ENCODE measurements around the gene ZNF346.

Gene ZNF346

DNA sequence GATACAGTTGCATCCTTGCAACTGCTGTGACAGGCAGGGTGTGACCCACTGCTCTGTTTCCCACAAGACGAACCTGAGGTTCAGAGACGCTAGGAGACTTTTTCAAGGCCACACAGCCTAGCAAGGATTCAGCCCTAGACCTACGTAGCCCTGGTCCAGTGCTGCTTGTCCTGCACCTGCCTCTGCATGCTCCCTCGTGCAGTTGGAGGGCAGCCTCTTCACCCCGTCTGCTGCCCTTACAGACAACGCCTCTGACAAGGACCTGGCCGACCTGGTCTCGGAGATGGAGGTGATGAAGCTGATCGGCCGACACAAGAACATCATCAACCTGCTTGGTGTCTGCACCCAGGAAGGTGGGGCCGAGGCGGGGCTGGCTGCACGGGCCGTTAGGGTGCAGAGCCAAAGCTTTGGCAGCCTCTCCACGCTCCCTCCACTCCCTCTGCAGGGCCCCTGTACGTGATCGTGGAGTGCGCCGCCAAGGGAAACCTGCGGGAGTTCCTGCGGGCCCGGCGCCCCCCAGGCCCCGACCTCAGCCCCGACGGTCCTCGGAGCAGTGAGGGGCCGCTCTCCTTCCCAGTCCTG is 72.7 kb downstream of the ZNF346 start:
- no peak for DNase-seq

DNA sequence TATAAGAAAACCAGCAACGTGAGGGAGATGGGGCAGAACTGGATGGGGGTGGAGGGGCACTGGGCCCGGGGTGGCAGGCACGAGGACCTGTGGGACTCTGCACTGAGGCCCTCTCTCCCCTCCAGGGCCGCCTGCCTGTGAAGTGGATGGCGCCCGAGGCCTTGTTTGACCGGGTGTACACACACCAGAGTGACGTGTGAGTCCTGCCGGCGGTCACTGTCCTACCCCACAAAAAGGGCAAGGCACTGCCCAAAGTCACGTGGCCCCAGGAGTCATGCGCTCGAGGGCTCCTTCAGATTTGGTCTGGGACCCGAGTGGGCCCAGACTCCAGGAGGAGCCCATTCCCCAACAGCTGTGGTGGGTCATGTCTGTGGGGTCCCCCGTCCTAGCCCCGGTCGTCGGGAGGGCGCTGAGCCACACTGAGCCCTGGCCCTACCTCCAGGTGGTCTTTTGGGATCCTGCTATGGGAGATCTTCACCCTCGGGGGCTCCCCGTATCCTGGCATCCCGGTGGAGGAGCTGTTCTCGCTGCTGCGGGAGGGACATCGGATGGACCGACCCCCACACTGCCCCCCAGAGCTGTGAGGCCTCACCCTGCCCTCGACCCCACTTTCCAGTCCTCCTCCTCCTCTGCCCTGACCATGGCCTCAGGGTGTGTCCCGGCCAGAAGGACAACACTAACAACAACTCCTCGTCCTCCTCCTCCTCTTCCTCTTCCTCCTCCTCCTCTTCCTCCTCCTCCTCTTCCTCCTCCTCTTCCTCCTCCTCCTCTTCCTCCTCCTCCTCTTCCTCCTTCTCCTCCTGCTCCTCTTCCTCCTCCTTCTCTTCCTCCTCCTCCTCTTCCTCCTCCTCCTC is 73.9 kb downstream of the ZNF346 start:
- no peak for DNase-seq

DNA sequence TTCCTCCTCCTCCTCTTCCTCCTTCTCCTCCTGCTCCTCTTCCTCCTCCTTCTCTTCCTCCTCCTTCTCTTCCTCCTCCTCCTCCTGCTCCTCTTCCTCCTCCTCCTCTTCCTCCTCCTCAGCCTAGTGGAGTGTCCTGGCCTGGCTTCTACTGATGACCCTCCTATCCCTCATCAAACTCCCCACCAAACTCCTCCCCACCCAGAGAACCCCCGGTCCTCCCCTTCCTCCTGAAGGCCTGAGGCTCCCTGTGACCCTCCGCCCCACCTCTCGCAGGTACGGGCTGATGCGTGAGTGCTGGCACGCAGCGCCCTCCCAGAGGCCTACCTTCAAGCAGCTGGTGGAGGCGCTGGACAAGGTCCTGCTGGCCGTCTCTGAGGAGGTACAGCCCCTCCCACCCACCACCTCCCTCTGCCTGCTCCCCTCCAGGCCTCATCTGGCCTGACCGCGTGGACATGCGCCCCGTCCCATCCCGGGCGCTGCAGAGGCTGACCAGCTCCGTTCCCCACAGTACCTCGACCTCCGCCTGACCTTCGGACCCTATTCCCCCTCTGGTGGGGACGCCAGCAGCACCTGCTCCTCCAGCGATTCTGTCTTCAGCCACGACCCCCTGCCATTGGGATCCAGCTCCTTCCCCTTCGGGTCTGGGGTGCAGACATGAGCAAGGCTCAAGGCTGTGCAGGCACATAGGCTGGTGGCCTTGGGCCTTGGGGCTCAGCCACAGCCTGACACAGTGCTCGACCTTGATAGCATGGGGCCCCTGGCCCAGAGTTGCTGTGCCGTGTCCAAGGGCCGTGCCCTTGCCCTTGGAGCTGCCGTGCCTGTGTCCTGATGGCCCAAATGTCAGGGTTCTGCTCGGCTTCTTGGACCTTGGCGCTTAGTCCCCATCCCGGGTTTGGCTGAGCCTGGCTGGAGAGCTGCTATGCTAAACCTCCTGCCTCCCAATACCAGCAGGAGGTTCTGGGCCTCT is 74.8 kb downstream of the ZNF346 start:
- DNase-seq: no peak

DNA sequence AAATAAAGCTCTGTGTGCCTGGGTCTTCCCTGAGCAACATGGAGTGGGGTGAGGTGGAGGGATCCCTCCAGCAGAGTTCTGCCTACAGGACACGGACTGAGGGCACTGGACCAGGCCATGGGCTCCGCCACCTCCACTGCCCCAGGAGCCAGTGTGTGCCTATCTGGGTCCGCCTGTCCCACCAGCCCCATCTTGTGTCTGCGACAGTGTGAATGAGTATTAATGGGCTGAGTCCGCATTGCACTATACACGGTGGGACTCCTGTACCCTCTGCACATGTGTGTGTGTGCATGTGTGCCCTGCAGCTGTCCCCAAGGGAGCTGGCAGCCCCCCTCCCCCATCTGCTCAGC is 75.6 kb downstream of the ZNF346 start:
- no peak for DNase-seq

DNA sequence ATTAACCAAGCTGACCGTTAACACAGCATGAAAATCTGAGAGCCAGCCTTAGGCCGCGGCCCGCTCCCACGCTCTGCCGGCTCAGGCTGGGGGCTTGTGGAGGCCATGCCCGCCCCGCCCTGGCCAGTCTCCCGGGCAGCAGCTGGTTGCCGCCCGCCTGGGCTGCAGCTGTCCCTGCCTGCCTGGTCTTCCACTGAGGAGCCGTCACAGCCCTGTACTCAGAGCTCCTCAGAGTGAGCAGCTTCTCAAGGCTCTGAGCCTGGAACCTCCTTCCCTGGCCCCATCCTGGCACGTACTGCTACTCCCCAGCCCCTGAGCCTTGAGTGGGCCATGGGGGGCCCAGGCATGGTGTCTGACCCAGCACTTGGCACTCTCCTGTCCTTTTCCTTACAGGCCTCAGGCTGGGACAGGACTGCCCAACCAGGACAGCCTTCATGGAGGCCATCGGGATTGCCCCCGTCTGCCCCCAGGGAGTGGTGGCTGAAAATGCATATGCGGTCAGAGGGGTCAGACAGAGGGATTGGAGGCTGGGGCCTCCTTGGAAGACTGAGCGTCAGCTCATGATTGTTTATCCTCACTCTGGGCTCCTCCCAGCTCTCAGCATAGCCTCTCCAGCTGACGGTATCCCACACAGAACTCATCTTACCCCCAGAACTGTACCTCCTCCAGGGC is 76.1 kb downstream of the ZNF346 start:
- DNase-seq: no peak

DNA sequence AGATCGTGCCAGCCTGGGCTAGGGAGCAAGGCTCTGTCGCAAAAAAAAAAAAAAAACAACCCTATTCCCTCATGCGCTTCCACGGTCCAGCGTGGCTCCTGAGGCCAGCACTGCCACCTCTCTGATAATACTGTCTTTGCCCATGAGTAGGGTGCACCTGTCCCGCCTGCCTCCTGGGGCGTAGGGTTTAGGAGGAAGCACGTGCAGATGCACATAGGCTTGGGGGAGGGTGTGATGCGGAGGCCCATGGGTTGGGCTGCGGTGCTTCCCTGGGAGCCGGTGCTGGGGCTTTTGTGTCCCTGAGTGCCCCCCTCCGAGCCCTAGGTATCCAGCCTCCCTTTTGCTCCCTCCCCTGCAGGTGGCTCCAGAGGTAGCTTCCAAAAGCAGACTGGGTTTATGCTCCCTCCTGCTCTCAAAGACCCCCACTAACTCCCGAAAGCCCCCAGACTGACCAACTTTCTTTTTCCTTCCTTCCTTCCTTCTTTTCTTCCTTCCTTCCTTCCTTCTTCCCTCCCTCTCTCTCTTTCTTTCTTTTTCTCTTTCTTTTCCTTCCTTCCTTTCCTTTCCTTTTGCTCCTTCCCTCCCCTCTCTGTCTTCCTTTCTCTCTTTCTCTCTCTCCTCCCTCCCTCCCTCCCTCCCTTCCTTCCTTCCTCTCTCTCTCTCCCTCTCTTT is 77.1 kb downstream of the ZNF346 start:
- DNase-seq: no peak

DNA sequence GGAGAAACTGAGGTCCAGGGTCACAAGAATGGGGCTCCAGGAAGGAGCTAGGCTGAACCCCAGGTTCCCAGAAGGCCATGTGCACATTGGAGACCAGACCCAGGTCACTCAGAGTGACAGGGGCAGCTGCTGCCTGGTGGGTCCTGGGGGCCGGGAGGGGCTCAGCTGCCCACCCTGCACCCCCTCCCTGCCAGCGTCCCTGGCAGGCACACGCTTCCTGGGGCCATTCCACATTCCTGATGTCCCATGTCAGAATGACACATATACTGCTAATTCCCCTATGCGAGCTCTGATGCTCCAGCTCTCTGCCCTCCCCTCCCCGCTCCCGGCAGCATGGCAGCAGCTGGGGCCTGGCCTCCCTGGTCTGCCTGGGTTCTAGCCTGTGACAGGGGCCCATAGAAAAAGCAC is 78.2 kb downstream of the ZNF346 start:
- no peak for DNase-seq

DNA sequence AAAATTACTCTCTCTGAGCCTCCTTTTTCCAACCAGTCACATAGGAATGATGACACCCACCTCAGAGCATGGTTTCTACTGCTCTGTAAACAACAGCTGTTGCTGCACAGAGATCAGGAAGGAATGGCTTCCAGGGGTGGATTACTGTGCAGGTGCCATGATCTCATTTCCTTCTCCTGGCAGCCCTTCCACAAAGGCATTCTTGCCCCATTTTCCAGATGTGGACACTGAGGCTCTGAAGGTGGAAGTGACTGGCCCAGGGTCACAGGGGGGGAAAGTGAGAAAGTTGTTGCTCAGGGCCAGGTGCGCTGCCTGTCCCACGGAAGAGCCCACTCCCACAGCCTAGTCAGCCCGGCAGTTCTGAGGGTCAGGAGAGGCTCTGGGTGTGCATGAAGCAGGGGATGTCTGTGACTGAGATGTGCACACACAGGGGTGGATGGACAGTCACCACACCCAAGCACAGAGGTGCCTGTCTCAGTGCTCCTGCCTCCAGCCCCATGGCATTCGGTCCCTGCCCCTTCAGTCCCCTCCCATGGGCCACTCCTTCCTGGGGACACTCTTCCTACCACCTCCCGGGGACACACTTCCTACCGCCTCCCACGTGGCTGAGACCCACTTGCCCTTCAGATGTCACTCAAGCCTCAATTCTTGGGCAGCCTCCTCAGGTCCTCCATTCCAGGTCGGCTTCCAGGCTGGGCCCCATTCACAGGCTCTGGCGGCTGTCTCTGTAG is 81.2 kb downstream of the ZNF346 start:
- DNase-seq: no peak

DNA sequence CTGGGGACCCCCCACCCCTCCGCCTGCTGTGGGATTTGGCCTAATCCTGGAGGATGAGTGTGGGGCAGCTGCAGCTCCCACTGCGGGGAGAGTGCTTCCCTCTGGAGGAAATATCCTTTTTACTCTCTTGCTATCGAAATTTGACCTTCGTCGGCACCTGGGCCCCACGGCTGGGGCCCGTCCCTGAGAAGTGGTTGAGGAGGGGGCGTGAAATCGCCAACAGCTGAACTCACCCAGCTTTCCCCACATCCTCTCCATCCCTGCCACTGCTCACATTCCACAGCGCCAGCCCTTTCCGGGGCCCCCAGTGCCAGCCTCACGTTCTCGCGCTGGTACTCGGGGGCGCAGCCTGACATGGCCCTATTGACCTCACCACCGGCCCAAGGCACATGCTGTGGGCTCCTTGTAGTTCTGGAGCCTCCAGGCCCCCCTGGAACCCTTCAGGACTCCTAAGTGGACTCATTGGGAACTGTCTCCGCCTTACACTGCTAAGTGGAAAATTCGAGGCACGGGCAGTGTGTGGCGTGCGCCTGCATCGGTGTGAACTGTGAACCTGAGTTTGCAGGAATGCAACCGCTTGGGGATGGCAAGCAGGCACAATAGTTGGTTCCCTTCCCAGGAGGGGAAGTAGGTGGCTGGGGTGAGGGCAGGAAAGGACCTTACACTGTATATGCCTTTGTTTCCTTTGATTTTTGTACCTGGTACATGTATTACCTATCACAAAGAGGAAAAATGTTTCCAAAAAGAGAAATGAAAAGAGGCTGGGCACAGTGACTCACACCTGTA is 83.4 kb downstream of the ZNF346 start:
- no peak for DNase-seq

DNA sequence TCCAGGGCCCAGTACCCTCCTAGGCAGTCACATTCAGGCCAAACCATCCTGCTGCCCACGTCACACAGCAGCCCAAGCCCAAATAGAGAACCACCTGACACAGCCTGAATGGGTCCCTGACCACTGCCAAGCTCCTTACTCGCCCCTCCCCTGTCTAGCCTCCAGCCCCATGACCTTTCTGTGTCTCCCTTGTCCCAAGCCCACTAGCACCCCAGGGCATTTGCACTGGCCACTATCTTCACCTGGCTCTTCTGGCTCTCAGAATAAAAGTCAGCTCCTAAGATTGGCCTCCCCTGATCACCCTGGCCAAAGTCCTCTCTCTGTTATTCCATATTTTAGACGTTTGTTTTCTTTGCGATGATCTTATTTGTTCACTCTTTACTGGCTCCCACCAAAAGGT is 84.7 kb downstream of the ZNF346 start:
- no peak for DNase-seq

DNA sequence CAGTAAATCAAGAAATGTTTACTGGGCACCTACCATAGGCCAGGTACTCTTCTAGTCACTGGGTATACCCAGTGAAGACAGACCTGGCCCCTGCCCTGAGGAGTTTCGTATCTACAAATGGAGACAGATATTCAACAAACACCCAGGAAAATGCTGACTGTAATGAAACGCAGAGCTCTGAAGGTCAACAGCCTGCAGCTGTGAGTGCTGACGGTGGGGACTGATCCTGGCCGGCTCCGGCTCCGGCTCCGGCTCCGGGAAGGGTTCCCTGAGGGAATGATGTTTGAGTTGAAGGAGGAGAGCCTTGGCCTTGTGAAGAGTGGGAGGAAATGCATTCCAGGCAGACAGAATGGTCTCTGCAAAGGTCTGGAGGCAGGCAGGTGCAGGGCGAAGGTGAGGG is 87.3 kb downstream of the ZNF346 start:
- no peak for DNase-seq

DNA sequence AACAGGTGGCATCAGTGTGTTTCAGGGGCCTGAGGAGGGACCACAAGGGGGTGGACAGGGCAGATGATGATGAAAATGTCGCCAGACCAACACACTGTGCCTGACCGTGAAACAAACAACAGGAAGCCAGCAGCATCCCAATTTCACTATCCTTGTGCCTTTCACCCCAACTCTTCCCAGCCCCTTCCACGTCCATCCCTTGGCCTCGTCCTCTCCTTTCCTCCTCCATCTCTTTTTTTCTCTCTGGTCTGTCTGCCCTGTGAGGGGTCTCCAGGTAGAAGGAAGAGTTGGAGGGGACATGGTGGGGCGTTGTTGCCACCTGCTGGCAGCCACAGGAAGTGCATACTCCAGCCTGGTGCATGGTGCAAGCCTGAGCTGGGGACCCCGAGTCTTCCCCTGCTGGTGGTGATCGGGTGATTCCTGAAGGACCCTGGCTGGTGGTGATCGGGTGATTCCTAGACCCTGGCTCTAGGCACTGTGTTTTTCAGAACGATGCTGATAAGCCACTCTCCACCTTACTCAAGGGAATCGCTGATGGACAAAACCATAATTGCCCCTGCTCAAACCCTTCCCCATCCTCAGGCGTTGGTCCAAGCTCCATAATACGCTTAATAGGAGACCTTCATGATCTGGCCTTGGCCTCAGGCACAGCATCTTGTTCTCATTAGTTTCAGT is 89.4 kb downstream of the ZNF346 start:
- DNase-seq: peak; percentile 67

DNA sequence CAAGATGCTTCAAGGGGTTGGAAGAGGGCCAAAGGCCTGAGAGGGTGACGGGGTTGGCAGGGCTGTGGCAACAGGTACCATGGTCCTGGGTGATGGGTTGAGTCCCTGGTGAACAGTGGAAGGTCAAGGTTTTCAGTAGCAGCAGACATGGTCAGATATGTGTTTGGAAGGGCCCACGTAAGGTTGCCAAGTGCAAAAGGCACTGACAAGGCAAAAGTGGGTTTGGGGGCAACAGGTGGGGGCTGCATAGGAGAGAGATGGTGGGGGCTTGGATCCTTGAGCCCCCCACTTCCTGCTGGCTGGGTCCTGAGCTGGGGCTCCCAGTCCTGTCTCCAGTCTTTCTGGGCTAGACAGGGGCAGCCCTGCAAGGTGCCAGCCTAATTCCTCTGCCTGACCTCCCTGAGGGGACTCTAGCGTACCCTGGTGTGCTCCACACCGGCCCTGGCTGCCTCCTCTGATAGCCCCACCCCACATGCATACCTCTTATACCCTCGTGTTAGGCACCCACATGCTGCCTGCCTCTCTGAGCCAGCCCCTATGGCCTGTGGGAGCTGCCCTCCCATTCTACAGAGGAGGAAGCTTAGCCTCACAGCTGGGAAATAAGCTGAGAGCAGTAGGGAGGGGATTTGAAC is 90.2 kb downstream of the ZNF346 start:
- DNase-seq: no peak

DNA sequence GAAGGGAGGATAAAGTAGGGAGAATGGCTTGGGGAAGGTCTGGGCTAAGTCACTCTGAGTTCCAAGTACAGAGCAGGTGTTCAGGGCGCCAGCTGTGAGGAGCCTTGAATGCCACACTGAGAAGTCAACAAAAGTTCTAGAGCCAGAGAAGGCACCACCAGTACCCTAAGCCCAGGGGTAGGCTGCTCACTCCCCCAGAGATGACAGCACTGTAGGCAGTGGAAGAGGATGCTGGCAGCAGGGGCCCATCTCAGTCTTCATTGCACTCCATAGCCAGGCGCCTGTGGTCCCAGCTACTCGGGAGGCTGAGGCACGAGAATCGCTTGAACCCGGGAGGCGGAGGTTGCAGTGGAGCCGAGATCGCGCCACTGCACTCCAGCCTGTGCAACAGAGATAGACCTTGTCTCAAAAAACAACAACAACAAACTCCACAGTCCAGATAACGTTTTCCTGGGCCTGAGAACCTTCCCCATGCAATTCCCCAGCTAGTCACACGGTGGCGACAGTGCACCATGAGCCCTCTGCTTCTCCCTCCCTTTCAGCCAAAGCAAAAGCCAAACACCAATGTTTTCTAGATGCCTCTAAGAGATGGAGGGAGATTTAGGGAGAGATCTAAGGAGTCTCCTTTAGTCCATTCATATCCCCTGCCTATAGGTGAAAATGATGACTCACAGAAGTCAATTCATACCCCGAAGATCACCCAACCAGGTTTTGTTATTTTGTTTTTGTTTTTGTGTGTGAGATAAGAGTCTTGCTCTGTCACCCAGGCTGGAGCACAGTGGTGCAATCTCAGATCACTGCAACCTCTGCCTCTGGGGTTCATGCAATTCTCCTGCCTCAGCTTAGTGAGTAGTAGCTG is 91.3 kb downstream of the ZNF346 start:
- DNase-seq: peak; percentile 81

DNA sequence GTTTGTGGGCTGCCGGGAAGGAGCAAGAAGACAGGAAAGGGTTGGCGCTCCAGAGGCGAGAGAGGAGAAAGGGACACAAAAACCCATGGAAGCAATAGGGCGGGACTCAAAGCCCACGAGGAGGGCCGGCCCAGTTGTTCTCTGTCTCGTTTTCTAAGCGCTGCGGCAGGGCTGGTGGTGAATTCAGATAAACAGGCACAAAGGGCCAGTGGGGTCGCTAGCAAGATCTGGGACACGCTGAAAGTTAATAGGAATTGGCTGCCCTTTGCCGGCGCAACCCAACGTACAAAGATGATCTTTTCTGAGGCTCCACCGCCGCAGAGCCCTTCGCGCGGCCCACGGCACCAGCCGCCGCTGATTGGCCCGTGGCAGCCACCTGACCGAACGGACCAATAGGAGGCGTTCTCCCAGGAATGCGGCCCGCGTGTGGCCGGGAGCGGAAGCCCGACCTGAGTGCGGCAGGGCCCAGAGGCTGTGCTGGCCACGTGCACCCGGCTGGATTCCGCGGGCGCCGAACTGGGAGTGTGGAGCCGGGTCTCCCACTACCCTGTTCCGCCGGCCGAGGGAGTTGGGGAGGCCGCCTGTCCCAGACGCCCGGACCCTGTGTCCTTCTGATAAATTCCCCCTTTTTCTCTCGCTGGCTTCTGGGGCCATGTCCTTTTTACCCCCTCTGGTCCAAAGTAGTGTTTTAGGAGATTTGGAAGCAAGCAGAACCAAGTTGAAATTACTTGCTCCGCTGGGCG is 94.3 kb downstream of the ZNF346 start:
- peak; percentile 91 for DNase-seq

DNA sequence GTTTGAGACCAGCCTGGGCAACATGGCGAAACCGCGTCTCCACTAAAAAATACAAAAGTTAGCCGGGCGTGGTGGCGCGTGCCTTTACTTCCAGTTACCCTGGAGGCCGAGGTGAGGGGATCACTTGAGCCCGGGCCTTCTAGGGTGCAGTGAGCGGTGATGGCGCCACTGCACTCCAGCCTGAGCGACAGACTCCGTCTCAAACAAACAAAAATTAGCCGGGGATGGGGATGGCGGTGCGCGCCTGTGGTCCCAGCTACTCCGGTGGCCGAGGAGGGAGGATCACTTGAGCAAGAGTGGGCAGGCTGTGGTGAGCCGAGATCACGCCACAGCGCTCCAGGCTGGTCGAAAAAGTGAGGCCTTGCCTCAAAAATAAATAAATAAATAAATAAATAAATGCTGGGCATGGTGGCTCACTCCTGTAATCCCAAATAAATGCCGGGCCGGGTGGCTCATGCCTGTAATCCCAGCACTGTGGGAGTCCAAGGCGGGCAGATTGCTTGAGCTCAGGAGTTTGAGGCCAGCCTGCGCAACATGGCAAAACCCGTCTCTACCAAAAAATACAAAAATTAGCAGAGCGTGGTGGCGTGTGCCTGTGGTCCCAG is 95.0 kb downstream of the ZNF346 start:
- DNase-seq: no peak

DNA sequence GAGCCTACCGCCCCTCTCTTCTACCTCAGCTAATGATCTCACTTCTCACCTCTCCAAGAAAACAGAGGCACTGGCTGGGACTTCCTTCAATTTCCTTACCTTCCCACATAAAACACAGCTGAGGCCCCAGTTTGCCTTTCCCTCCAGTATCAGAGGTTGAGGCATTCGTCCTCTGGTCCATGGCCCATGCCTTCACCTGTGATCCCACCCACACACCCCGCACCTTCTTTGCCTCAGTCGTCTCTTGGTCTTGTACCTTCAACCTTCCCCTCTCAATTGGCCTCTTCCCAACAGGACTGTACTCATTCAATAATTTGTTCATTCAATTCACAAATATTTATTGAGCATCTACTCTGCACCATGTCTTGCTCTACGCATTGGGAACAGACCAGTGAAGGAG is 100.1 kb downstream of the ZNF346 start:
- no peak for DNase-seq

All from activated CD4-positive, alpha-beta T cell treated with anti-CD3 and anti-CD28 coated beads, Interleukin-2, amount 50 U/mL, for 16 hours (primary cell).